ENCODE measurements around the gene SYNPO2.

- TF ChIP-seq CTCF (IDR thresholded peaks at IDR 0.05 in 8 of 11, conservative IDR thresholded peaks at IDR 0.05 in 3 of 11) (peak; percentile 13 to 71 (median 57)), POLR2A (IDR thresholded peaks at IDR 0.05) (no peak), POLR2AphosphoS5 (IDR thresholded peaks at IDR 0.05) (no peak)
These were observed 153.4 kb downstream of the SYNPO2 start for GRCh38 chr4:119041951-119042560.
